Measurements from ENCODE around the gene PXK.

The PXK gene

DNA sequence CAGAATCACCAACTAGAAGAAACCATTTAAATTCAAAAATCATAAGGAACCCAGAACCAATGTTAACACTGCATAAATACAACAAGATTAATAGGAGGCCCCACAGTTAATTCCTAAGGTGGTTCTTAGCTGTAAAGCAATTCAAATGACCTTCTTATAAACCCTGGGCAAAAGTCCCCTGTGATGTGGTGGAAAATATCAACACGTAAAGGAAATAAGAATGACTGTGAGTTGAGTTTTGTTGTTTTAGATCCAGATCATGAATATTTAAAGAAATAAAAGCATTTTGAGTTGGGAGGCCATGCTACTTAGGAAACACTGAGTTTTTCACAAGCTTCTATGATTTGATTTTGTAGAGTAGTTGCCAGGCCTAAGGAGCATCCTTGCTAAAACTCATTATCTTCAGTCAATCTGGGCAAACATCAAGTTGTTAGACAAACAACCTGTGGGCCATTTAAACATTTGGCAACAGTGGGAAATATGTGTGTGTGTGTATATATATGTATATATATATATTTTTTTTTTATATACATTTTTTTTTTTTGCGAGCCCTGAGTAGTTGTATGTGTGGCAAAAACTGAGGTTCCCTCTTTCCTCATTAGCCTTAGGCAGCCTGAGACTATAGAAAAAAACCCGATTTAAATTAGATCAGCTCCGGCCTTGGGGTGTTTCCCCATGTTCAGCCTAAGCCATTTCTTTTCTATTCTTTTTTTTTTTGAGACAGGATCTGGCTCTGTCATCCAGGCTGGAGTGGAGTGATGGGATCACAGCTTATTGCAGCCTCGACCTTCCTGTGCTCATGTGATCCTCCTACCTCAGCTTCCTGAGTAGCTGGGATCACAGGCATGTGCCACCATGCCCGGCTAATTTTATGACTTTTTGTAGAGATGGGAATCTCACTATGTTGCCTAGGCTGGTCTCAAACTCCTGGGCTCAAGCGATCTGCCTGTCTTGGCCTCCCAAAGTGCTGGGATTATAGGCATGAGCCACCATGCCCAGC lies 8.0 kb upstream of the PXK start:
- peaks cover 11% of the 10 kb centered on the region for H3K4me1 ChIP-seq (ENCODE audit: insufficient read depth, low read length)
- no peaks in the 10 kb centered on the region for H3K27me3 ChIP-seq (ENCODE audit: control insufficient read depth in 1 of 2, insufficient read depth in 2 of 2, low read length in 2 of 2)
- H3K9ac ChIP-seq (ENCODE audit: low read length) = no peak overlapping the region
- H3K4me3 ChIP-seq (ENCODE audit: low read depth in 1 of 2, low read length in 2 of 2) = no peak overlapping the region
- no peaks in the 10 kb centered on the region for H3K9me3 ChIP-seq (ENCODE audit: low read length)
- H3K27ac ChIP-seq (ENCODE audit: low read depth, low read length) = no peak overlapping the region
- H3K36me3 ChIP-seq (ENCODE audit: insufficient read depth, low read length) = no peaks in the 10 kb centered on the region

DNA sequence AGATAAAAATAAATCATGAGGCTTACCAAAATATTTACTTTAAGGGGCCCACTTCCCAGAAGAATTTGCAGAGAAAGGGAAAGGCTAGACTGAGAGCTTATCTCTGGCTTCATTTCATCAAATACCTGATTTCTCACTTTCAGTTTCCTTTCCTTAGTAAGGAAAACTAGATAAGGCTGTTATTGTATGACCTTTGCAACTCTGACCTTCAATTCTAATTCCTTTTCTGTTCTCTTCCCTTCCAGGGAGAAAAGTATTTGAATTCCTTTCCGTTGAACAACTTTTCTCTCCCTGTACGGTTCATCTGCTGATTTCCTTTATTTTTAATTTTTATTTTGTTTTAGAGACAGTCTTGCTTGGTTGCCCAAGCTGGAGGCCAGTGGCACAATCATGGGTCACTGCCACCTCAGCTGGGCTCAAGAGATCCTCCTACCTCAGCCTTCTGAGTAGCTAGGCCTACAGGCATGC lies 7.1 kb upstream of the PXK start:
- H3K9me3 ChIP-seq (ENCODE audit: low read length) = no peaks in the 10 kb centered on the region
- H3K4me1 ChIP-seq (ENCODE audit: insufficient read depth, low read length) = peaks cover 11% of the 10 kb centered on the region
- no peak overlapping the region for H3K27ac ChIP-seq (ENCODE audit: low read depth, low read length)
- H3K27me3 ChIP-seq (ENCODE audit: control insufficient read depth in 1 of 2, insufficient read depth in 2 of 2, low read length in 2 of 2) = no peaks in the 10 kb centered on the region
- no peak overlapping the region for H3K9ac ChIP-seq (ENCODE audit: low read length)
- no peak overlapping the region for H3K4me3 ChIP-seq (ENCODE audit: low read depth in 1 of 2, low read length in 2 of 2)
- H3K36me3 ChIP-seq (ENCODE audit: insufficient read depth, low read length) = no peaks in the 10 kb centered on the region

DNA sequence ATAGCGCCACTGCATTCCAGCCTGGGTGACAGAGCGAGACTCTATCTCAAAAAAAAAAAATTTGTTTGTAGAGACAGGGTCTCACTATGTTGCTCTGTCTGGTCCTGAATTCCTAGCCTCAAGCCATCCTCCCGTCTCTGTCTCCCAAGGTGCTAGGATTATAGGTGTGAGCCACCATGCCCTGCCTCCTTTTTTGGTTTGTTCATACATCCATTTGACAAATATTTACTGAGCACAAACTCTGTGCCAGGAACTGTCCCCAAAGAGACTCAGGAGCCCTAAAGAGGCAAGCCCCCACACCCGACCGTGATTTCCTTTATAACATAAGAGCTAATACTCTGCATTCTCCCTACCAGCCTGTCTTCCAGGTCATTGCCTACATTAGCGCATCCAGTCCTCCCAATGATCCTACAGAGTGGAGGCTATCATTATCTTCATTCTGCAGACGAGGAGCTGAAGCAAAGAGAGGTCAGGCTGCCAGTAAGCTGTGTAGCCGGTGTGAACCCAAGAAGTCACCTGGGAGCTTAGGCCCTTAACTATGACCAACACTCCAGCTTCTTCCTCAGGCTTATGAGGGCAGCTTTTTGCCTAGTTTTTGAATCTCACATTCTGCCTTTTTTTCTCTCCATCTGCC lies 6.3 kb upstream of the PXK start:
- Histone ChIP-seq H3K9ac (ENCODE audit: low read length) (no peak overlapping the region), H3K27me3 (ENCODE audit: control insufficient read depth in 1 of 2, insufficient read depth in 2 of 2, low read length in 2 of 2) (no peaks in the 10 kb centered on the region), H3K9me3 (ENCODE audit: low read length) (no peaks in the 10 kb centered on the region), H3K27ac (ENCODE audit: low read depth, low read length) (no peak overlapping the region), H3K36me3 (ENCODE audit: insufficient read depth, low read length) (no peaks in the 10 kb centered on the region), H3K4me3 (ENCODE audit: low read depth in 1 of 2, low read length in 2 of 2) (no peak overlapping the region), H3K4me1 (ENCODE audit: insufficient read depth, low read length) (peaks cover 8% of the 10 kb centered on the region)

DNA sequence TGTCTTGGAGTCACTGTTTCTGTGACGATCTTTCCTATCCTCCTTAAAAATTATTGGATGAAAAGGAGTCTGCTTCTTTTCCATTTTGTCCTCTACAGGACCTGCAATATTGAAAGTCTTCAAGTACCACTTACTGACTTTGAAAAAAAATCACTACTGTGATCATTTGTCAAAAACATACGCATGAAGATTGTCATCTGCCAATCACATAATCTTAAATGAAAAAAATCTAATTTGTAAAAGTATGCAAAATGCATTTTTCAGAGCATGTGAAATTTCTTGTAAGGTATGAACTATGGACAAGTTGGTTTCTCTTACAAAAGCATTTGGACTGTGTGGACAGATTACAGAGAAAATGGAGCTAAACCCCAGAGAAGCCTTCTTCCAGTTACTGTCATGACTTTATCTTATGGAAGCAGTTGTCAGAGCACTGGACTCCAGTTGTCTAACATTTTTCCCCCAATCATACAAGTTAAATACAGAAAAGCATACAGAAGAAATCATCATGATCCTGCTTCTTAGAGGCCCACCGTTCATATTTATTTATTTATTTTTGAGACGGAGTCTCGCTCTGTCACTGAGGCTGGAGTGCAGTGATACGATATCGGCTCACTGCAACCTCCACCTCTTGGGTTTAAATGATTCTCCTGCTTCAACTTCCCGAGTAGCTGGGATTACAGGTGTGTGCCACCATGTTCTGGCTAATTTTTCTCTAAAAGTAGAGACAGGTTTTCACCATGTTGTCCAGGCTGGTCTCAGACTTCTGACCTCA lies 3.4 kb upstream of the PXK start:
- no peaks in the 10 kb centered on the region for H3K36me3 ChIP-seq (ENCODE audit: insufficient read depth, low read length)
- no peak overlapping the region for H3K27ac ChIP-seq (ENCODE audit: low read depth, low read length)
- no peak overlapping the region for H3K9ac ChIP-seq (ENCODE audit: low read length)
- H3K9me3 ChIP-seq (ENCODE audit: low read length) = no peaks in the 10 kb centered on the region
- H3K27me3 ChIP-seq (ENCODE audit: control insufficient read depth in 1 of 2, insufficient read depth in 2 of 2, low read length in 2 of 2) = no peaks in the 10 kb centered on the region
- H3K4me3 ChIP-seq (ENCODE audit: low read depth in 1 of 2, low read length in 2 of 2) = no peak overlapping the region
- H3K4me1 ChIP-seq (ENCODE audit: insufficient read depth, low read length) = peaks cover 19% of the 10 kb centered on the region

DNA sequence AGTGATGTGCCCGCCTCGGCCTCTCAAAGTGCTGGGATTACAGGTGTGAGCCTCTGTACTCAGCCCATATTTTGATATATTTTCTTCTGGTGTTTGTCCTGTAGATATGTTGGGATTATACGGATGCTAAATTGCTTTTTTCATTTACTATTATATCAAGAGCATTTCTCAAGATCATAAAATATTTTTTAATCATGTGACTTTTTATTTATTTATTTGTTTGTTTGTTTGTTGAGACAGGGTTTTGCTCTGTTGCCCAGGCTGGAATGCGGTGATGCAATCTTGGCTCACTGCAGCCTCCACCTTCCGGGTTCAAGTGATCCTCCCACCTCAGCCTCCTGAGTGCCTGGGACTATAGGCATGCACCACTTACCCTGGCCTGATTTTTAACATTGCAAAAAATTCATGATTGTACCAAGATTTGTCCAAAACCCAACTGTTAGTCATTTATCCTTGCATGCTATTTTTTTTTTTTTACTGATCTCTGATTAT lies 2.7 kb upstream of the PXK start:
- Histone ChIP-seq H3K4me1 (ENCODE audit: insufficient read depth, low read length) (peaks cover 23% of the 10 kb centered on the region), H3K4me3 (ENCODE audit: low read depth in 1 of 2, low read length in 2 of 2) (no peak overlapping the region), H3K36me3 (ENCODE audit: insufficient read depth, low read length) (no peaks in the 10 kb centered on the region), H3K27ac (ENCODE audit: low read depth, low read length) (no peak overlapping the region), H3K9me3 (ENCODE audit: low read length) (no peaks in the 10 kb centered on the region), H3K9ac (ENCODE audit: low read length) (no peak overlapping the region), H3K27me3 (ENCODE audit: control insufficient read depth in 1 of 2, insufficient read depth in 2 of 2, low read length in 2 of 2) (no peaks in the 10 kb centered on the region)

DNA sequence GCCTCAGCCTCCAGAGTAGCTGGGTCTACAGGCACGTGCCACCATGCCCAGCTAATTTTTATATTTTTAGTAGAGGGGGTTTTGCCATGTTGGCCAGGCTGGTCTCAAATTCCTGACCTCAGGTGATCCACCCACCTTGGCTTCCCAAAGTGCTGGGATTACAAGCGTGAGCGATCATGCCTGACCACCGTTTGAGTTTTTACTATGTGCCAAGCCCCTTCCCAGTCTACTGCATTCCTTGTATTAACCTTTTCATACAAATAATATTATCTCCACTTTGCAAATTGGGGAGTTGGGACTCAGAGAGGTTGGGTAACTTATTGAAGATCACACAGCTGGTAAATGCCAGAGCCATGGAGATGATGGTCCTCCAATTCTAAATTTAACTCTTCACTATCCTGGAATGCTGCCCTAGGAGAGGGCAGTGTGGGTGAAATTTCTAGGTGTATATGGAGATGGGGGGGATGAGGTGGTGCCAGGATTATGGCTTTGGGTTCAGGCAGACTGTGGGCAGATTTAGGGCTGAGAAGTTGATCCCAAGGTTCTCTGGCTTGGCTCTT lies 1.0 kb upstream of the PXK start:
- H3K27ac ChIP-seq (ENCODE audit: low read depth, low read length) = no peak overlapping the region
- H3K4me1 ChIP-seq (ENCODE audit: insufficient read depth, low read length) = peaks cover 30% of the 10 kb centered on the region
- H3K36me3 ChIP-seq (ENCODE audit: insufficient read depth, low read length) = no peaks in the 10 kb centered on the region
- peak overlapping the region in 1 of 2 donors; percentile 71 for H3K4me3 ChIP-seq (ENCODE audit: low read depth in 1 of 2, low read length in 2 of 2)
- H3K9ac ChIP-seq (ENCODE audit: low read length) = no peak overlapping the region
- no peaks in the 10 kb centered on the region for H3K27me3 ChIP-seq (ENCODE audit: control insufficient read depth in 1 of 2, insufficient read depth in 2 of 2, low read length in 2 of 2)
- no peaks in the 10 kb centered on the region for H3K9me3 ChIP-seq (ENCODE audit: low read length)

DNA sequence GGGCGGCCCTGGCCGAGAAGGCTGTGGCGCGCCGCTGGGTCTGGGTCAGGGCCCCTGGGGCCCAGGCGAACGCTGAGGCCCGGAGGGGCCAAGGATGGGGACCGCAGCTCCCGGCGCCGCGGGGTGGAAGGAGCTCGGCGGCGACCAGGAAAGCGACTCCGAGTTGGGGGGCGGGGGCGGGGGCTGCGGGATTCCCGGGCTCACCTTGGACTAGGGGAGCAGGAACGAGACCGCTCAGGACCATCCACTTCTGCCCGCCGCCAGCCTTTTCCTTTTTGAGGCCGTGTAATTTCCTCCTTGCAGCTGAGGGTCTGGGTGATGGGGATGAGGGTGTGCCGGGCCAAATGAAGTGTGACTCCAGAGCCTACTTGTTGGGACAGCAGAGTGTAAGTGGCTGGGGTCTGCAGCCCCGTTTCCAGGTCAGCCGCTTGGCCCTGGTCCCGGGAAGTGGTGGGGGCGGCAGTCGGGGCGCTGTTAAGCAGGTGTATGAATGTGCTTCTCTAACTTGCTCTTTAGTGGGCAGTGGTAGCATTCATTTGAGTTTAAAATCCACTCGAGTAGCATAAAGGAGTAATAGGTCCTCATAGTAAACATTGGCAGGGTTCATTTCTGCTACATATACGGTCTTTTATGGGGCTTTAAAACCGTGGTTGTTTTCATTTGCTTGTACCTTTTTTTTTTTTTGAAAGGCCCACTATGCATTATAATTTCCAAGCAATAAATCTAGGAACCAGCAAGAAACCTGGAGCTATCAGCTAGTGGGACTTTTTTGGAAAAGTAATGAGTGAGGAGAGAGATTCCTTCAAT lies 717 bp downstream of the PXK start:
- H3K4me3 ChIP-seq (ENCODE audit: low read depth in 1 of 2, low read length in 2 of 2) = peak overlapping the region; percentile 65 to 66
- H3K4me1 ChIP-seq (ENCODE audit: insufficient read depth, low read length) = peaks cover 31% of the 10 kb centered on the region
- no peaks in the 10 kb centered on the region for H3K9me3 ChIP-seq (ENCODE audit: low read length)
- no peaks in the 10 kb centered on the region for H3K36me3 ChIP-seq (ENCODE audit: insufficient read depth, low read length)
- H3K27me3 ChIP-seq (ENCODE audit: control insufficient read depth in 1 of 2, insufficient read depth in 2 of 2, low read length in 2 of 2) = no peaks in the 10 kb centered on the region
- peak overlapping the region; percentile 74 for H3K27ac ChIP-seq (ENCODE audit: low read depth, low read length)
- H3K9ac ChIP-seq (ENCODE audit: low read length) = peak overlapping the region; percentile 67

DNA sequence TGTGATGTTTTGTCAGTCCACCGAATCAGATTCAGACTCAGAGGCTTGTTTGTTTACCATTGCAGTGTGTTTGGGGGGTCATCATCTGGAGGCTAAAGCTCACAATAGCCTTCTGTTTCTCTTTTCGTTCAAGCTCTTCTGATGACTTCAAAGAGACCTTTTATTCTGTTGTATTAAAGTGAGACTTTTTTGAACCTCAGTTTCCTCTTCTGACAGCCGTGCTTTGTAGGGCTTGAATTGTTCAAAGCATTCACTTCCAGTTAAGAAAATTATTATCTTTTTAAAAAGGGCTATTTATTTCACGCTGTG lies 1.3 kb downstream of the PXK start:
- Histone ChIP-seq H3K27ac (ENCODE audit: low read depth, low read length) (peak overlapping the region; percentile 74), H3K27me3 (ENCODE audit: control insufficient read depth in 1 of 2, insufficient read depth in 2 of 2, low read length in 2 of 2) (no peaks in the 10 kb centered on the region), H3K4me1 (ENCODE audit: insufficient read depth, low read length) (peaks cover 31% of the 10 kb centered on the region), H3K36me3 (ENCODE audit: insufficient read depth, low read length) (no peaks in the 10 kb centered on the region), H3K9me3 (ENCODE audit: low read length) (no peaks in the 10 kb centered on the region), H3K4me3 (ENCODE audit: low read depth in 1 of 2, low read length in 2 of 2) (peak overlapping the region; percentile 65 to 66), H3K9ac (ENCODE audit: low read length) (peak overlapping the region; percentile 67)

DNA sequence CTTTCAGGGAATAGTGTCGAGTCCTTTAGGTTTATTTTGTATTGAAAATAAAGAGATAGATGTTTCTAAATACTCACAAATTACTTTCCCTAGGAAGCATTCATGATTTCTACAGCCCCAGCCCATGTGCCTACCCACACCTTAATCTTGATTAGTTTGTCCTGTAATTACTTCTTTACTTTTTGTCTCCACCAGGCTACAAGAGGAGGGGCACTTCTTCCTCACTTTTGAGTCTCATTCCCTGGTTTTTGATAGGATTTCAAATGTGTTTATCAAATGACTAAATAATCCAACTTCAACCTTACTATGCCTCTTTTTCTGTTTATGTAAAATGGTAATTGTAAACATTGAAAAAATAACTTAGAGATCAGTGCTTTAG lies 1.8 kb downstream of the PXK start:
- no peaks in the 10 kb centered on the region for H3K36me3 ChIP-seq (ENCODE audit: insufficient read depth, low read length)
- H3K27me3 ChIP-seq (ENCODE audit: control insufficient read depth in 1 of 2, insufficient read depth in 2 of 2, low read length in 2 of 2) = no peaks in the 10 kb centered on the region
- H3K9ac ChIP-seq (ENCODE audit: low read length) = peak overlapping the region; percentile 5
- H3K9me3 ChIP-seq (ENCODE audit: low read length) = no peaks in the 10 kb centered on the region
- H3K27ac ChIP-seq (ENCODE audit: low read depth, low read length) = peak overlapping the region; percentile 36
- peaks cover 31% of the 10 kb centered on the region for H3K4me1 ChIP-seq (ENCODE audit: insufficient read depth, low read length)
- H3K4me3 ChIP-seq (ENCODE audit: low read depth in 1 of 2, low read length in 2 of 2) = peak overlapping the region in 1 of 2 donors; percentile 66

DNA sequence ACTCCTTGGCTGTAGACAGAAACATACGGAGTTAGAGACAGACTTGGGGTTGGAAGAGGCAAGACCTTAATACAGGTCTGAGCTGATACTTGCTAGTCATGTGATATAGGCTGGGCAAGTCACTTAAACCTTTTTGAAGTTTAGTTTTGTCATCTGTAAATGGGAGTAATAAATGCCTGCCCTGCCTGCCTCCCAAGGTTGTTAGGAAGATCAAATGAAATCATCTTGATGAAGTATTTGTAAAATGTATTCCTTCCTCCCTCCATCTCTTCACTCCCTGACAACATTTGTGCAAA lies 2.9 kb downstream of the PXK start:
- peak overlapping the region; percentile 21 for H3K27ac ChIP-seq (ENCODE audit: low read depth, low read length)
- H3K27me3 ChIP-seq (ENCODE audit: control insufficient read depth in 1 of 2, insufficient read depth in 2 of 2, low read length in 2 of 2) = no peaks in the 10 kb centered on the region
- no peaks in the 10 kb centered on the region for H3K36me3 ChIP-seq (ENCODE audit: insufficient read depth, low read length)
- no peak overlapping the region for H3K9ac ChIP-seq (ENCODE audit: low read length)
- peaks cover 31% of the 10 kb centered on the region for H3K4me1 ChIP-seq (ENCODE audit: insufficient read depth, low read length)
- H3K9me3 ChIP-seq (ENCODE audit: low read length) = no peaks in the 10 kb centered on the region
- H3K4me3 ChIP-seq (ENCODE audit: low read depth in 1 of 2, low read length in 2 of 2) = peak overlapping the region in 1 of 2 donors; percentile 66

All from muscle layer of colon (tissue), 2 donors.